Epidermal melanocyte (primary cell): Measurements from ENCODE around the gene TRAPPC2.

Experiments
- DNase-seq: peaks from one replicate; pipeline ENCODE4 v3.0.0; 2011; ENCODE audit warnings: low spot score; ENCODE audit not compliant: insufficient read length

The TRAPPC2 gene

GRCh38 chrX:13734278-13735172 is at the start of gene TRAPPC2, which contains the start of gene OFD1:
Gene TRAPPC2 (minus strand): TSS chrX:13734620. CDS start chrX:13719963, 14,657 bp downstream.
Gene OFD1 (plus strand): TSS chrX:13734748. CDS start chrX:13735072, 324 bp downstream.
- DNase-seq, result peak; percentile 74

- DNase-seq, result no peak
These were observed 46.5 kb upstream of the TRAPPC2 start for GRCh38 chrX:13780868-13781427.

- DNase-seq, result no peak
These were observed 44.5 kb upstream of the TRAPPC2 start for GRCh38 chrX:13778916-13779315.

GRCh38 chrX:13776387-13776786 is 42.0 kb upstream of the TRAPPC2 start:
- DNase-seq, result no peak

- no peak for DNase-seq
These were observed 41.4 kb upstream of the TRAPPC2 start for GRCh38 chrX:13775837-13776236.

GRCh38 chrX:13774696-13775095 is 40.3 kb upstream of the TRAPPC2 start:
- DNase-seq, result no peak

- no peak for DNase-seq
These were observed 35.7 kb upstream of the TRAPPC2 start for GRCh38 chrX:13770013-13770535.

GRCh38 chrX:13768939-13769338 is 34.5 kb upstream of the TRAPPC2 start:
- no peak for DNase-seq

GRCh38 chrX:13764765-13765164 is 30.3 kb upstream of the TRAPPC2 start:
- no peak for DNase-seq

- DNase-seq, result no peak
These were observed 29.9 kb upstream of the TRAPPC2 start for GRCh38 chrX:13764281-13764680.

GRCh38 chrX:13763489-13763888 is 29.1 kb upstream of the TRAPPC2 start:
- DNase-seq, result no peak

- DNase-seq, result no peak
These were observed 27.4 kb upstream of the TRAPPC2 start for GRCh38 chrX:13761606-13762414.

- no peak for DNase-seq
These were observed 26.0 kb upstream of the TRAPPC2 start for GRCh38 chrX:13760426-13760825.

- no peak for DNase-seq
These were observed 24.8 kb upstream of the TRAPPC2 start for GRCh38 chrX:13759152-13759718.

- DNase-seq, result no peak
These were observed 22.0 kb upstream of the TRAPPC2 start for GRCh38 chrX:13756381-13756780.

GRCh38 chrX:13755254-13755653 is 20.8 kb upstream of the TRAPPC2 start:
- no peak for DNase-seq

GRCh38 chrX:13754765-13755164 is 20.3 kb upstream of the TRAPPC2 start:
- DNase-seq, result no peak

- DNase-seq, result no peak
These were observed 18.2 kb upstream of the TRAPPC2 start for GRCh38 chrX:13752646-13753045.

- DNase-seq, result no peak
These were observed 17.7 kb upstream of the TRAPPC2 start for GRCh38 chrX:13752141-13752540.

- DNase-seq, result no peak
These were observed 16.4 kb upstream of the TRAPPC2 start for GRCh38 chrX:13750812-13751211.

GRCh38 chrX:13750204-13750603 is 15.8 kb upstream of the TRAPPC2 start:
- peak; percentile 26 for DNase-seq
